Hippocampal formation (tissue), 2 donors: ENCODE results near the gene ARHGAP30.

ENCODE experiments used
- DNase-seq, 2 donors: peaks; one replicate each; lab custom pipeline; 2025; lab: John Stamatoyannopoulos, UW

The ARHGAP30 gene

GRCh38 chr1:161089938-161090337 is 20.2 kb upstream of the ARHGAP30 start:
- no peak for DNase-seq

GRCh38 chr1:161089251-161089924 is 19.7 kb upstream of the ARHGAP30 start, which contains the start of gene NECTIN4:
TSS of gene NECTIN4 (minus strand) at chr1:161089558. CDS start at chr1:161089296, 262 bp downstream.
- no peak for DNase-seq

- no peak for DNase-seq
Measured at GRCh38 chr1:161088587-161089110, 19.0 kb upstream of the ARHGAP30 start.

GRCh38 chr1:161086457-161086856 is 16.8 kb upstream of the ARHGAP30 start:
- DNase-seq = no peak

- no peak for DNase-seq
Measured at GRCh38 chr1:161085165-161085564, 15.5 kb upstream of the ARHGAP30 start.

- no peak for DNase-seq
Measured at GRCh38 chr1:161084597-161084988, 14.9 kb upstream of the ARHGAP30 start.

GRCh38 chr1:161083748-161084596 is 14.3 kb upstream of the ARHGAP30 start:
- DNase-seq = no peak

- DNase-seq = no peak
Measured at GRCh38 chr1:161082996-161083747, 13.5 kb upstream of the ARHGAP30 start.

- no peak for DNase-seq
Measured at GRCh38 chr1:161082483-161082882, 12.8 kb upstream of the ARHGAP30 start.

GRCh38 chr1:161081519-161081918 is 11.8 kb upstream of the ARHGAP30 start:
- DNase-seq = no peak

GRCh38 chr1:161080441-161081405 is 11.0 kb upstream of the ARHGAP30 start:
- no peak for DNase-seq

GRCh38 chr1:161079436-161080110 is 9.9 kb upstream of the ARHGAP30 start:
- no peak for DNase-seq

GRCh38 chr1:161077426-161077825 is 7.7 kb upstream of the ARHGAP30 start:
- no peak for DNase-seq

- DNase-seq = no peak
Measured at GRCh38 chr1:161076410-161076809, 6.7 kb upstream of the ARHGAP30 start.

GRCh38 chr1:161074676-161075368 is 5.1 kb upstream of the ARHGAP30 start:
- DNase-seq = no peak

GRCh38 chr1:161073474-161074121 is 3.9 kb upstream of the ARHGAP30 start:
- no peak for DNase-seq

GRCh38 chr1:161072751-161073449 is 3.2 kb upstream of the ARHGAP30 start:
- DNase-seq = no peak

GRCh38 chr1:161071886-161072371 is 2.2 kb upstream of the ARHGAP30 start:
- DNase-seq = no peak
